ENCODE data around the gene TMEM203. TPM values are rescaled to one million over a fixed set of nuclear protein-coding genes. Genes with fewer than 3 reads are reported as not detected.

The TMEM203 gene
- total RNA-seq, 1 experiment from 2014 or later = 50.6 TPM

GRCh38 chr9:137254624-137255447, 49.4 kb upstream of the TMEM203 start, which contains the start of gene NELFB (continued):
- TF ChIP-seq ARID4B (CRISPR knock-in tag; IDR thresholded peaks at IDR 0.05; ENCODE audit: borderline replicate concordance) (0 out of 2 replicates have a peak, but pooled peaks have one; percentile 45), ZBTB43 (CRISPR knock-in tag; IDR thresholded peaks at IDR 0.05) (no peak; the same call in 1 of the 2 replicates), ZBTB21 (CRISPR knock-in tag; IDR thresholded peaks at IDR 0.05; ENCODE audit: borderline replicate concordance) (peak; percentile 52; the same call in 1 of the 2 replicates), ETV6 (CRISPR knock-in tag; IDR thresholded peaks at IDR 0.05) (peak; percentile 42; the same call in 1 of the 2 replicates), NR3C1 (CRISPR knock-in tag; conservative IDR thresholded peaks at IDR 0.05; ENCODE audit: low read depth) (no peak), ZNF396 (CRISPR knock-in tag; IDR thresholded peaks at IDR 0.05; ENCODE audit: borderline replicate concordance) (no peak), HMGA2 (CRISPR knock-in tag; IDR thresholded peaks at IDR 0.05) (no peak), MLX (CRISPR knock-in tag; IDR thresholded peaks at IDR 0.05) (no peak), EMX1 (CRISPR knock-in tag; IDR thresholded peaks at IDR 0.05) (no peak), NFYB (CRISPR knock-in tag; conservative IDR thresholded peaks at IDR 0.05; ENCODE audit: low read depth) (no peak), TP53 (CRISPR knock-in tag; IDR thresholded peaks at IDR 0.05) (peak; percentile 54; the same call in 1 of the 2 replicates), ZNF219 (CRISPR knock-in tag; IDR thresholded peaks at IDR 0.05; ENCODE audit: borderline replicate concordance) (no peak), ZNF423 (CRISPR knock-in tag; IDR thresholded peaks at IDR 0.05) (no peak), RORB (CRISPR knock-in tag; IDR thresholded peaks at IDR 0.05) (no peak), ZNF263 (CRISPR knock-in tag; IDR thresholded peaks at IDR 0.05; ENCODE audit: low read depth) (no peak)
- TF ChIP-seq, protein P1, sequence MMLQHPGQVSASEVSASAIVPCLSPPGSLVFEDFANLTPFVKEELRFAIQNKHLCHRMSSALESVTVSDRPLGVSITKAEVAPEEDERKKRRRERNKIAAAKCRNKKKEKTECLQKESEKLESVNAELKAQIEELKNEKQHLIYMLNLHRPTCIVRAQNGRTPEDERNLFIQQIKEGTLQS (CRISPR knock-in tag; conservative IDR thresholded peaks at IDR 0.05) = no peak

- H3K4me3 Mint-ChIP-seq = peak overlapping the region; percentile 94
Measured at GRCh38 chr9:137253717-137254623, 48.5 kb upstream of the TMEM203 start.

More at GRCh38 chr9:137253717-137254623, 48.5 kb upstream of the TMEM203 start:
- H3K27ac Mint-ChIP-seq = peak overlapping the region; percentile 86
- POLR2A ChIA-PET = interaction anchor here (0.9 to 4.2 kb wide), 4 partner anchors 9 to 53 kb away, joined by 3 to 30 read pairs (median 6); partner anchors contain the start of genes TPRN and TUBB4B
- peaks cover 12% of the 10 kb centered on the region for H3K36me3 Mint-ChIP-seq
- CTCF ChIA-PET = interaction anchor here (0.6 to 4.6 kb wide), 22 partner anchors 9 to 219 kb away, joined by 3 to 59 read pairs (median 5); partner anchors contain the start of genes MAN1B1, NRARP, RNF224 and TOR4A
- no peaks in the 10 kb centered on the region for H3K9me3 Mint-ChIP-seq
- DNase-seq (ENCODE audit: low spot score) = no peak
- H3K27me3 Mint-ChIP-seq (ENCODE audit: low read depth) = peaks cover 7% of the 10 kb centered on the region
- peaks cover 8% of the 10 kb centered on the region for H3K4me1 Mint-ChIP-seq
- no peak for ATAC-seq
- TF ChIP-seq CREM (CRISPR knock-in tag; IDR thresholded peaks at IDR 0.05) (no peak), OVOL2 (CRISPR knock-in tag; IDR thresholded peaks at IDR 0.05; ENCODE audit: borderline replicate concordance) (no peak), NFATC4 (CRISPR knock-in tag; IDR thresholded peaks at IDR 0.05) (no peak), PRDM15 (CRISPR knock-in tag; IDR thresholded peaks at IDR 0.05) (peak; percentile 38; the same call in 1 of the 2 replicates)

All from WTC11 (cell line).